Gastroesophageal sphincter (tissue), 4 donors: ENCODE measurements around the gene TAF9. TPM values are rescaled to one million over a fixed set of nuclear protein-coding genes. Genes with fewer than 3 reads are reported as not detected.
"Not testable (repeated sequence)": the region's sequence is repeated elsewhere in the genome, so short reads cannot be mapped to it uniquely, and the experiment has no call there.

Experiments used
- ATAC-seq: fragments of 150-250 bp; one replicate; pipeline ENCODE4 v1.9.1; 2016; ENCODE audit warnings: mild to moderate bottlenecking, moderate library complexity
- H3K27ac ChIP-seq, 4 donors: fragments of 200-600 bp; sonication (generic) in 3 of 4; 1 replicate in 3 of 4; 2 replicates in 1 of 4; pipeline ENCODE4 v1.5.1; 2016 to 2019
- H3K27me3 ChIP-seq: fragments of 200-600 bp; sonication (generic); one replicate; pipeline ENCODE4 v1.5.1; 2019
- H3K36me3 ChIP-seq, 2 donors: fragments of 200-600 bp; sonication (generic); one replicate each; pipeline ENCODE4 v1.5.1; 2019; ENCODE audit warnings: control low read depth in 1 of 2
- H3K4me1 ChIP-seq, 3 donors: fragments of 200-600 bp; sonication (generic); 1 replicate in 2 of 3; 2 replicates in 1 of 3; pipeline ENCODE4 v1.5.1; 2016 to 2019; ENCODE audit warnings: control low read depth in 2 of 3
- H3K4me3 ChIP-seq, 2 donors: fragments of 200-600 bp; sonication (generic); one replicate each; pipeline ENCODE4 v1.5.1; 2019; ENCODE audit warnings: mild to moderate bottlenecking in 1 of 2, moderate library complexity in 1 of 2
- H3K9me3 ChIP-seq, 3 donors: fragments of 200-600 bp; sonication (generic); one replicate each; pipeline ENCODE4 v1.5.1; 2017 to 2019; ENCODE audit warnings: control low read depth in 2 of 3
- CTCF ChIP-seq, 4 experiments: fragments of 200-600 bp in 2 of 4; fragments of 450-650 bp in 2 of 4; sonication (generic) in 1 of 4; IDR thresholded peaks; one replicate each; pipeline ENCODE4 v1.5.1; 2017 to 2019; ENCODE audit warnings: antibody characterized with exemption in 4 of 4, mild to moderate bottlenecking in 2 of 4, moderate library complexity in 2 of 4
- EP300 ChIP-seq: sonication (generic); formaldehyde crosslinking; IDR thresholded peaks from one replicate; pipeline ENCODE4 v1.6.1; 2017; ENCODE audit warnings: antibody characterized with exemption, mild to moderate bottlenecking
- POLR2A ChIP-seq, 2 donors: fragments of 450-650 bp; IDR thresholded peaks; one replicate each; pipeline ENCODE4 v1.6.1; 2017; ENCODE audit warnings: antibody characterized with exemption in 2 of 2, mild to moderate bottlenecking in 2 of 2, moderate library complexity in 1 of 2
- POLR2AphosphoS5 ChIP-seq: sonication (generic); formaldehyde crosslinking; IDR thresholded peaks from one replicate; pipeline ENCODE4 v1.6.1; 2017; ENCODE audit warnings: antibody characterized with exemption
- WGBS, 2 donors: methylation state at CpG; one replicate each; pipeline ENCODE4 v1.1.5; 2018; ENCODE audit warnings: low coverage in 1 of 2; 5-methylcytosine and 5-hydroxymethylcytosine counted together
- total RNA-seq, 4 donors: library from RNA; depleted of rRNA; stranded (reverse); fragments of >200 nt; gene quantifications; one replicate each; pipeline ENCODE4 v1.1.0, GENCODE V29; 2016

Gene TAF9
- total RNA-seq, 4 donors from 2014 or later, result 30.4 to 40.9 (median 39.9) TPM

GRCh38 chr5:69341520-69342161 lies 27.7 kb downstream of the TAF9 start:
- TF ChIP-seq EP300, result no peak
- TF ChIP-seq POLR2AphosphoS5, result no peak
- no peak for TF ChIP-seq CTCF (IDR thresholded peaks at IDR 0.05)
- no peak for TF ChIP-seq POLR2A (IDR thresholded peaks at IDR 0.05)
- Histone ChIP-seq H3K36me3 (no peaks in the 10 kb centered on the region), H3K4me1 (no peaks in the 10 kb centered on the region), H3K9me3 (no peaks in the 10 kb centered on the region), H3K27me3 (no peaks in the 10 kb centered on the region), H3K27ac (no peak overlapping the region), H3K4me3 (no peak overlapping the region)
- 87% methylated on average over 4 of the region's 4 CpGs; no CpG with 5 or more reads in 1 of the 2 donors for WGBS, 2 donors
- no peak for ATAC-seq

GRCh38 chr5:69335341-69335935 lies 33.9 kb downstream of the TAF9 start:
- Histone ChIP-seq H3K27ac (no peak overlapping the region), H3K9me3 (no peaks in the 10 kb centered on the region), H3K27me3 (no peaks in the 10 kb centered on the region), H3K4me3 (no peak overlapping the region), H3K36me3 (no peaks in the 10 kb centered on the region), H3K4me1 (peaks cover 0 to 33% (median 0%) of the 10 kb centered on the region in 3 donors)
- 93% methylated on average over 2 of the region's 7 CpGs; no CpG with 5 or more reads in 1 of the 2 donors for WGBS, 2 donors
- no peak for TF ChIP-seq EP300
- no peak for TF ChIP-seq POLR2AphosphoS5
- no peak for TF ChIP-seq POLR2A (IDR thresholded peaks at IDR 0.05)
- TF ChIP-seq CTCF (IDR thresholded peaks at IDR 0.05), result no peak
- ATAC-seq, result no peak

DNA sequence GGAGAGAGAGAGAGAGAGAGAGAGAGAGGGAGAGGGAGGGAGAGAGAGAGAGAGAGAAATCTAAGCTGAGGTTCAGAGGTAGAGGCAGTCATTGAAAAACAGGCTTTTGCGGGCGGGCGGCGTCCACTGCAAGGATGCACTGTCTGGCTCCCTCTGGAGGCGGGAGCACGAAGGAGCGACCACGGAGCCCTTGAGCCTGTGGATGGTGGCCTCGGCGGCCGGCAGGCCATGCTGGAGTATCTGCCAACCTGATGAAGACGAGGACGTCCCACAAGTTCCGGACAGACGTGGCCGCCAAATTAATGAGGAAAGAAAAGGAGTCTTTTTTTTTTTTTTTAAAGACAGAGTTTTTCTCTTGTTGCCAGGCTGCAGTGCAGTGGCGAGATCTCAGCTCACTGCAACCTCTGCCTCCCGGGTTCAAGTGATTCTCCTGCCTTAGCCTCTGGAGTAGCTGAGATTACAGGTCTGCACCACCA lies 34.5 kb downstream of the TAF9 start:
- ATAC-seq, result peak; percentile 86
- TF ChIP-seq POLR2AphosphoS5, result peak; percentile 19
- TF ChIP-seq EP300, result no peak
- peak in 3 of 4 experiments; percentile 70 to 86 (median 72) for TF ChIP-seq CTCF (IDR thresholded peaks at IDR 0.05)
- Histone ChIP-seq H3K4me1 (peaks cover 0 to 33% (median 0%) of the 10 kb centered on the region in 3 donors), H3K27ac (peak overlapping the region in 3 of 4 donors; percentile 17 to 63 (median 48)), H3K27me3 (no peaks in the 10 kb centered on the region), H3K36me3 (no peaks in the 10 kb centered on the region), H3K9me3 (no peaks in the 10 kb centered on the region), H3K4me3 (peak overlapping the region in 1 of 2 donors; percentile 6)
- WGBS, 2 donors, result 9 to 10% methylated on average over 18 of the region's 18 CpGs

- not testable (repeated sequence) for H3K27ac ChIP-seq, H3K27me3 ChIP-seq, ATAC-seq, H3K9me3 ChIP-seq, H3K4me3 ChIP-seq, H3K36me3 ChIP-seq
- 80 to 82% methylated on average over 1 to 4 of the region's 25 CpGs for WGBS, 2 donors
- peaks cover 0 to 33% (median 0%) of the 10 kb centered on the region in 3 donors for H3K4me1 ChIP-seq
These were observed 35.5 kb downstream of the TAF9 start for GRCh38 chr5:69333668-69334315.

DNA sequence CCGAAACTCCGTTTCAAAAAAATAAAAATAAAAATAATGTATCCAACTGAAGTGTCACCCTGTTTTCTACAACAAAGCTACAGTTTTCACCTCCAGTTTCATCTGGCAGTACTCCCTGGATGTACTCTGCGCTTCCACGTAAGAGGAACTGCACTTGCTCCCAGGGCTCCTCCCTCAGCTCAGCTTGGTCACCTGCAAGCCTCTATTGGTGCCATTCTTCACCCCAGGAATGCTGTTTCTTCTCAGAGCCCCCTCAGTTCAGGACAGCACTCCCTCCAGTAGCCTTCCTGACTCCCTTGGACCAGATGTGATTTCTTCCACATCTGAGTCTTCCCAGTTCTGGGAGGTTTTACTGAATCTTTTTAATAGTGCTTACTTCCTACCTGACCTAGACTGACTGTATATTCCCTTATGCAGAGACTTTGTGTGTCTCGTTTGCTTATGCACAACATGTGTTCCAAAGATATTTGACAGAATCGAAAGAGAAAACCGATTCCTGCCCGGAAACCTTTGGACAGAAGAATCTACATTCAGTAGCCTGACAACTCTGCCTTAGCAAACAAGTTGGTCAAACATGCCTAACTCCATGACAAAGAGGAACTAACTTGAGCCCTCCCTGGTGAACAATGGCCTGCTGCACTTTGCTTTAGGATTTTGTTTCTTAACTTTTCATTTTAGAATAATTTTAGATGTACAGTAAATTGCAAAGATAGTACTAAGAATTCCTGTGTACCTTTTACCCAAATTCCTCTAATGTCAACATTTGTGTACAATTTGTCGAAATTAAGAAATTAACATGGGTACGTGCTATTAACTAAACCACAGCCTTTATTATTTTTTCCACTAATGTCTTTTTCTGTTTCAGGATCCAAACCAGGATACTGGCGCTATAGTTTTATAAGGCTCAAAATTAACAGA lies 37.5 kb downstream of the TAF9 start:
- ATAC-seq, result no peak
- Histone ChIP-seq H3K4me1 (peaks cover 0 to 33% (median 0%) of the 10 kb centered on the region in 3 donors), H3K27ac (peak overlapping the region; percentile 18 to 82 (median 62)), H3K27me3 (no peaks in the 10 kb centered on the region), H3K36me3 (no peaks in the 10 kb centered on the region), H3K9me3 (no peaks in the 10 kb centered on the region), H3K4me3 (peak overlapping the region; percentile 67 to 73)
- 41 to 52% methylated on average over 9 to 11 of the region's 11 CpGs for WGBS, 2 donors
- TF ChIP-seq CTCF (IDR thresholded peaks at IDR 0.05) (no peak), POLR2A (IDR thresholded peaks at IDR 0.05) (no peak), EP300 (no peak), POLR2AphosphoS5 (no peak)
